ENCODE results near the gene EAF1.
"Not testable (repeated sequence)": the region's sequence is repeated elsewhere in the genome, so short reads cannot be mapped to it uniquely, and the experiment has no call there.

Gene EAF1

DNA sequence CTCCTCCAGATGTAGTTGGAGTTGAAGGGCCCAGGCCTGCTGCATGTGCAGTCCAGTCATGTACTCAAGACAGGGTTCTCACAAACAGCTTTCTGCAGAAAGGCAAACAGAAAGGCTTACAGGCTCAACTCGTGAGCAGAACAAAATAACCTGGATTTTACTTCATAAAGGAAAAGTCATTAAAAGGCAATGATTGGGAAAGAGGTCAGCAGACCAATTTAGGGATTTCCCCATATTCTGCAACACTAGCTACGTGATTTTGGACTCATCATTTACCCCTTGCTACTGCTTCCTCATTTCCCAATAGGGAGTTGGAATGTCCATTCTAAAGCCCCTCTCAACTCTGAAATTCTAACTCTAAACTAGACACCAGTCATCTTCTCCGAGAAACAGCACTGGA, 18.2 kb upstream of the EAF1 start:
- no peak for DNase-seq

DNA sequence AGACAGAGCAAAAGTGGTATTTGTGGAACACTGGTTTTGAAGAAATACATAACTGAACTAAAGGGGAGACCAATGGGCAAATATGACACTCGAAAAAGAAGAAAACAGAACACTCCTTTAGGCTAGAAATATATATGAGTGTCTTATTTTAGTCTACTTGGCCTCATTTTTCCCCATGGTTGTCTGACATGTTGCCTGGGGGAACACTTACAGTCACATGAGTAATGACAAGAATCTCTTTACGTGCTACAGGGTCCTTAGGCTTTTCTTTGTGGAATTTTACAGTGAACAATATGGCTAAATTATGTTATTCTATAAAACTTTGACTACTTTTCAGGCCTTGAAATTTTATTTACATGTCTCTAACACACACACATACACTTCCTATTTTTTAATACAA, 17.6 kb upstream of the EAF1 start:
- no peak for DNase-seq

GRCh38 chr3:15410966-15411365, 16.4 kb upstream of the EAF1 start:
- not testable (repeated sequence) for DNase-seq

DNA sequence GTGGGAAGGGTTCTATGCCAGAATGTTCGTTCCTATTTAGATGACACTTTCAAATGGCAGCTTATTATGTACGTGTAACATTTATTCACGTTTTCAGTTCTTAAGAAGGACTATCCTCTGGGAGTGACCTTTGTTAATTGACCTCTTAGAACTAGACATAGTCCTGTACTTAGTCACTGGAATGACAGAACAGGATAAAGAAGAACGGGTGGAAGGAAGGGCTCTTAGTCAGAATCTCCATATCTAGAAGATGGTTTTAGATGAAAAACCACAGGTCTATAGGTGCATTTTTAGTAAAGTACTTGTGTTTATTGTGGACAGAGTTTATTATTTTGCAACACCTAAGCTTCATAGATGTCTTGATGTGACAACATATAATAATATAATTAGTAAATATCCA, 6.5 kb upstream of the EAF1 start:
- no peak for DNase-seq

- DNase-seq = no peak
Observed at GRCh38 chr3:15426579-15427118, 749 bp upstream of the EAF1 start.

GRCh38 chr3:15427981-15428380, 583 bp downstream of the EAF1 start:
- DNase-seq = no peak

DNA sequence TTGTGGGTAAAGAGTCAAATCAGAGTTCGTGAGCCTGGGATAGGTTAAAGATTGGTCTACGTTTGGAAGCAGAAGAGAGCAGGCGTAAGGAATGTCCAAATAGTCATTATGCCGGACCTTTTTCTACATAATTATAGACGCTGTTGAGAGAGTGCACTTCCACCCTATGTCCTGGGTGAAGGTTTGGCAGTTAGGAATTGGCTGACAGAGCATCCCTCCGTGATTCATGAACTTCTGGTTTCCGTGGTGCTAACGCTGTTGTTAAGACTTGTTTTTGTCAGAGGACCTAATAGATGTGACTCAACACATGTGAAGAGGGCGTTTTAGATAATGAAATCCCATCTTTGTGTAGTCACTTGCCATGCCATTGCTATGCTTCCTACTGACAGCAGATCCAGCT, 1.1 kb downstream of the EAF1 start:
- peak; percentile 34 for DNase-seq

DNA sequence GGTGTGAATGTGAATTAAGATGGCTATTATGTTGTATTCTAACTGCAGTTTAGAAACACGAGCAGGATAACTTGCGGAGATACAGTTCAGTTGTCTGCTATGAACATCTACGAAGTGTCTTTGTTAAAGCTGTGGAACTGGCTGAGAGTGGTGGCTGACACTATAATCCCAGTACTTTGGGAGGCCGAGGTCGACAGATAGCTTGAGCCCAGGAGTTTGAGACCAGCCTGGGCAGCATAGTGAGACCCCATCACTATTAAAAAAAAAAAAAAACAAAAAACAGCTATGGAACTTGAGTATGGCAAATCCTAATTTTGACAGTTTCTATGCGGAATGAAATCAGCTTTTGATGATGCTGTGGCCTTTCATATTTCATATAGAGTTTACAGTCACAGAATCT, 1.7 kb downstream of the EAF1 start:
- no peak for DNase-seq

DNA sequence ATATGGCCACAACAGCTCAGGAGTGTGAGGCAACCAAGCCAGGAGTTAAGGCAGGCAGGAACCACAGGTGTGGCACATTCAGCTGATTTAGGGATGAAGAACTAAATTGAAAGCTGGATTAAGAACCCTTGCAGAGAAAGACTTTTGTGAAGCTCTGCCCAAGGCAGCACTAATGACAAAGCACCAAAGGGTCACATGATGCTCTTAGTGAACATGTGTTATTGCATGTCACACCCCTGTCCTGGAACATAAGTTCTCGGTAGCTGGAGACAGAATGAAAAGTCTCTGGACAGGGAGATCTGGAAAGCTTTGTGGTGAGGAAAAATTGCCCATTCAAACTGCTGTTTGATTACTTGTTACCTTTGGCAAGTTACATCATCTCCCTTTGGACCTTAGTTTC, 3.2 kb downstream of the EAF1 start:
- no peak for DNase-seq

DNA sequence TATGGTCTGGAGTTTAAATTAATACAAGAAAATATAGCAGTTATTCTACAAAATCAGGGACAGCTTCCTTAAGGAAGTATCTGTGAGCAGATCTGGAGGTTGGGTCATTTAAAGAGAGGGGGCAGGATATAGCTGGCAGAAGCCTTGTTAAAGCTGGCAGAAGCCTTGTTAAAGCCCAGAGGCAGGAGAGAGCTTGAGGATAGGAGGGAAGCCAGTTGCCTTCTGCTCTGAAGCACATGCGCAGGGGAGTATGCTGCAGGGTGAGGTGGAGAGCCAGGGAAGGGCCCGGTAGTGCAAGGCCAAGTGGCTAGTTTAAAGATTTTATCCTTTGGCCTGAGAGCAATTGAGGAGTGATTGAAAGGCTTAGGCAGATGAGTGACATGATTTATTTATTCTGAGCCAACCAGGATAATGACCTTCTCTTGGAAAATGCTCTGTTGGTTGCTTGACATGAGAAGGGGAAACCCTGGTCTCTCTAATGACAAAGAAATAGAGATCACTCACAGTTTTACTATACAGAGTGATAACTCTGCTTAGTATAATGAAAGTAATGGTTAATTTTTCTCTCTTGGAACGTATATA, 3.9 kb downstream of the EAF1 start:
- DNase-seq = no peak

GRCh38 chr3:15433531-15433930, 6.1 kb downstream of the EAF1 start:
- no peak for DNase-seq

GRCh38 chr3:15434756-15435155, 7.4 kb downstream of the EAF1 start:
- DNase-seq = no peak

GRCh38 chr3:15436246-15436645, 8.8 kb downstream of the EAF1 start:
- DNase-seq = no peak

- no peak for DNase-seq
Observed at GRCh38 chr3:15438983-15439382, 11.6 kb downstream of the EAF1 start.

- DNase-seq = no peak
Observed at GRCh38 chr3:15439476-15439875, 12.1 kb downstream of the EAF1 start.

DNA sequence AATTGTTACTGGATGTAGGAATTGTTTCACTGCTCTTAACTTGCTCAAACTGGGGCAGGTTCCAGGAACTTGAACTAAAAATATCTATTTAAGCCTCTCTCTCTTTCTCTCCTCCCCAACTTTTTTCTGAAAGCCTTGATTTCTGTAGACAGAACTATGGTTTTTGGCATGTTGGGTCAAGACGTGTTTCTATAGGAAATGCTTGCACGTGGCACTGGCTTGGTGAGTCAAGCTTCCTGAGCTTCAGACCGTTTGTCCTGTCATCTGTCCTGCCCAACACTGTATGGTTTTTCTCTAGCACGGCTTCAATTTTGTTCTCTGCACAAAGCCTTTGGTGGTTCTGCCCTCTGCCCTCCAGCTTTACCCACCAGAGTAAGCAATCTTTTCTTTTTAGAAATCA, 13.5 kb downstream of the EAF1 start:
- no peak for DNase-seq

GRCh38 chr3:15443826-15444524, 16.6 kb downstream of the EAF1 start:
- DNase-seq = no peak

- DNase-seq = no peak
Observed at GRCh38 chr3:15449489-15450224, 22.3 kb downstream of the EAF1 start.

DNA sequence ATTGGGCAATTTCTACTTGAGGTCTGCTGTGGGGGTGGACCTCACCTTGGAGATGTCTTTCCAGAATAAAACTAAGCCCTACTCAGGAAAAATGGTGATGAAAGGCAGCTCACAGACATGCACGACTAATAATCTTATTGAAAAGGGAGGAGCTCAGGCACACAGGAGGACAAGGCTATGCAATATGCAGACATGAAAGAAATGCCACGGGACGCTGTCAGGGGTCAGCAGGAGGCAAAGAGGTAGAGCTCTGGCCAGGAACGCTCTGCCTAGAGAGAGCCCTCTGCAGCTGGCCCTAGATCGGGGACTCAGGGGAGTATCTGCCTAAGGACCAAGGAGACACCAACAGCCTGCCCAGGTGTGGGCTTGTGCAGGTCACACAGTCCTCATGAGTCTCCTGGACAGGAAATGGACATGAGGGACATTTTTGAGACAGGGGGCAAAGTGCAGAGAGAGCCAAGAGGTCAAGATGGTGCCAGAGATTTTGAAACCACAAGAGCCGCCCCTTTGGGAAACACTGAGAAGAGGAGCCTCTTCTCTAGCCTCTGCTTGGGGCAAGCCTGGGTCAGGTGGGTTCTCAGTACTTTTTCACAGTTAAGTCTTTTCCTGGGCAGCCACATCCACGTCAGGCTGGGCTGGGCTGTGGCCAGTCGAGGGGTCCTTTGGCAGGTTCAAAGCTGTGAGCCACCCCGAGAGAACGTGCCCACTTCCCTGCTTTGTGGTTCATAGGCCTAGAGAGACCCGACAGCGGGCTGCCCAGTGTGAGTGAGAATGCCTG, 23.2 kb downstream of the EAF1 start:
- no peak for DNase-seq

GRCh38 chr3:15451216-15452113, 24.1 kb downstream of the EAF1 start:
- no peak for DNase-seq

GRCh38 chr3:15452156-15452555, 24.8 kb downstream of the EAF1 start:
- no peak for DNase-seq

DNA sequence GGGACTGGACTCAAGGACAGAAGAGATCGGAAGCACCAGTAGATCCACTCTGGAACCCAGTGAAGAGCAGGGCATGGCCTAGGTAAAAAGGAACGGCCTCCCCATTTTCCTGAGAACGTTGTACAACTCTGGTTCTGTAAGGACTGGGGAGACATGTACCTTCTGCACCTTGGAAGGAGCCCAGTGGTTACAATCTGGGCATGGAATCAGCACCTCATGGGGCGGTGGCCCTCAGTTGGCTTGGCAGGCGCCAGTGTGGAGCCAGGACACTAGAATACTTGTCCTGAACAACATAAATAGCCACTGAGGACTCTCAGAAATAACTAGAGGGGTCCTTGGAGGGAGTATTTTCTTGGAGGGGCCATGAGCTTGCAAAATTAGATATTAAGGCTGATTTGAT, 25.6 kb downstream of the EAF1 start:
- no peak for DNase-seq

Data from CD4-positive, alpha-beta T cell treated with Interleukin-6 for 4 hours (primary cell).